HepG2 (cell line): ENCODE results near the gene CXCL6. TPM values are rescaled to one million over a fixed set of nuclear protein-coding genes. Genes with fewer than 3 reads are reported as not detected.

Experiments used
- ATAC-seq: fragments of 200-7000 bp; cut with Tn5 transposase; 3 replicates; pipeline ENCODE4 v1.9.1; 2020; ENCODE audit warnings: mild to moderate bottlenecking, moderate library complexity
- Bru-seq: library from RNA; stranded (reverse); fragments of 400-500 nt; gene quantifications from one replicate; lab custom pipeline; 2021; lab: Mats Ljungman, UMichigan
- BruChase-seq, 2 experiments: library from RNA; stranded (reverse); fragments of 400-500 nt; gene quantifications; one replicate each; lab custom pipeline; 2021; lab: Mats Ljungman, UMichigan
- BruUV-seq: library from RNA; stranded (reverse); fragments of 400-500 nt; replicated peaks from 2 replicates; lab custom pipeline; 2021; lab: Mats Ljungman, UMichigan
- CTCF ChIA-PET: fragments of 300-600 bp; formaldehyde crosslinking; extraction: SDS; loops from one replicate; lab custom pipeline; 2021; ENCODE audit warnings: low total read pairs, inconsistent platforms, low intra/inter-chr PET ratio; lab: Yijun Ruan, JAX
- POLR2A ChIA-PET: fragments of 350-600 bp; sonication (Branson Sonifier 250); formaldehyde crosslinking; loops from one replicate; lab custom pipeline; 2020; ENCODE audit warnings: antibody characterized with exemption, inconsistent platforms; lab: Yijun Ruan, JAX
- DNase-seq: peaks from one replicate; pipeline ENCODE4 v3.0.0-alpha.2; 2015; ENCODE audit warnings: low spot score
- FAIRE-seq: peaks from 3 replicates; lab custom pipeline; 2011; peaks lifted over from hg19 to GRCh38; lab: Jason Lieb, UNC
- H2AFZ ChIP-seq: one replicate; pipeline ENCODE4 v1.6.1; 2011; ENCODE audit warnings: low read length, inconsistent platforms
- H3K27ac ChIP-seq: fragments of 300-600 bp; 3 replicates; pipeline ENCODE4 v1.8.0; 2011; ENCODE audit warnings: mixed run types, mild to moderate bottlenecking, mixed read lengths, low read length, inconsistent platforms; ENCODE audit not compliant: insufficient read depth; ENCODE audit errors: extremely low read length
- H3K27me3 ChIP-seq, 2 experiments: fragments of 200-600 bp in 1 of 2; 2 replicates in 1 of 2; 3 replicates in 1 of 2; pipeline versions ENCODE4 v1.6.0 to v1.8.0; 2011; ENCODE audit warnings: low read length in 2 of 2, mild to moderate bottlenecking in 2 of 2, moderate library complexity in 2 of 2, inconsistent platforms in 1 of 2; ENCODE audit not compliant: insufficient read depth in 2 of 2, control insufficient read depth in 1 of 2
- H3K36me3 ChIP-seq, 2 experiments: fragments of 200-600 bp in 1 of 2; replicated peaks in 1 of 2; 2 replicates in 1 of 2; 3 replicates in 1 of 2; pipeline versions ENCODE4 v1.5.1 to v1.8.0; 2011; ENCODE audit warnings: low read length in 2 of 2, inconsistent platforms in 1 of 2; ENCODE audit not compliant: insufficient read depth in 2 of 2, control insufficient read depth in 1 of 2
- H3K4me1 ChIP-seq: 2 replicates; pipeline ENCODE4 v1.5.1; 2012; ENCODE audit warnings: low read length, inconsistent platforms; ENCODE audit not compliant: insufficient read depth
- H3K4me2 ChIP-seq: 2 replicates; pipeline ENCODE4 v1.6.0; 2011; ENCODE audit warnings: low read depth, low read length, inconsistent platforms
- H3K4me3 ChIP-seq, 3 experiments: fragments of 200-600 bp in 1 of 3; sonication (generic), shearing (Covaris generic) in 1 of 3; replicated peaks in 1 of 3; 2 replicates each; pipeline ENCODE4 v1.5.1; 2011 to 2016; ENCODE audit warnings: low read length in 3 of 3, inconsistent platforms in 2 of 3, low read depth in 2 of 3, mild to moderate bottlenecking in 2 of 3, control low read depth in 1 of 3, mixed read lengths in 1 of 3; ENCODE audit not compliant: insufficient read depth in 1 of 3
- H3K79me2 ChIP-seq: one replicate; pipeline ENCODE4 v1.6.1; 2011; ENCODE audit warnings: low read length, inconsistent platforms; ENCODE audit not compliant: insufficient read depth
- H3K9ac ChIP-seq: 2 replicates; pipeline ENCODE4 v1.6.0; 2011; ENCODE audit warnings: mild to moderate bottlenecking, low read depth, low read length, inconsistent platforms; ENCODE audit not compliant: insufficient read depth
- H3K9me3 ChIP-seq: 2 replicates; pipeline ENCODE4 v1.5.1; 2012; ENCODE audit warnings: mild to moderate bottlenecking, low read length
- H4K20me1 ChIP-seq: 2 replicates; pipeline ENCODE4 v1.6.0; 2011; ENCODE audit warnings: inconsistent platforms, mild to moderate bottlenecking, low read length, moderate library complexity; ENCODE audit not compliant: insufficient read depth
- ATF5 ChIP-seq: sonication (generic); formaldehyde crosslinking; IDR thresholded peaks from 2 replicates; pipeline ENCODE4 v1.4.0; 2020; ENCODE audit warnings: mild to moderate bottlenecking, low read depth, missing genetic modification reagents
- BORCS8-MEF2B ChIP-seq: sonication (generic); formaldehyde crosslinking; IDR thresholded peaks from 2 replicates; pipeline ENCODE4 v1.8.0; 2022; ENCODE audit warnings: mild to moderate bottlenecking, missing genetic modification reagents
- E2F5 ChIP-seq: sonication (generic); formaldehyde crosslinking; conservative IDR thresholded peaks from 2 replicates; pipeline ENCODE4 v1.4.0; 2020; ENCODE audit warnings: missing genetic modification reagents
- JARID2 ChIP-seq: sonication (generic); formaldehyde crosslinking; IDR thresholded peaks from 2 replicates; pipeline ENCODE4 v1.8.1; 2023; ENCODE audit warnings: missing genetic modification reagents, inconsistent platforms; ENCODE audit not compliant: insufficient replicate concordance
- KDM4B ChIP-seq: sonication (generic); formaldehyde crosslinking; IDR thresholded peaks from 2 replicates; pipeline ENCODE4 v1.4.0; 2020; ENCODE audit warnings: missing genetic modification reagents
- MAFF ChIP-seq: IDR thresholded peaks from 2 replicates; pipeline ENCODE4 v1.6.1; 2011; ENCODE audit warnings: low read depth, low read length, improper control_type of control experiment
- RNF2 ChIP-seq: fragments of 450-650 bp; conservative IDR thresholded peaks from 2 replicates; pipeline ENCODE4 v1.6.1; 2016; ENCODE audit warnings: low read depth
- SKI ChIP-seq: fragments of 450-650 bp; IDR thresholded peaks from one replicate; pipeline ENCODE4 v1.6.1; 2018; ENCODE audit warnings: mild to moderate bottlenecking; ENCODE audit not compliant: partially characterized antibody
- ZBTB21 ChIP-seq: sonication (generic); formaldehyde crosslinking; IDR thresholded peaks from 2 replicates; pipeline ENCODE4 v1.4.0; 2020; ENCODE audit warnings: missing genetic modification reagents
- ZNF253 ChIP-seq: sonication (generic); formaldehyde crosslinking; IDR thresholded peaks from 2 replicates; pipeline ENCODE4 v1.8.0; 2022; ENCODE audit warnings: mild to moderate bottlenecking, missing genetic modification reagents, borderline replicate concordance
- ZNF747 ChIP-seq: sonication (generic); formaldehyde crosslinking; IDR thresholded peaks from 2 replicates; pipeline ENCODE4 v1.8.1; 2023; ENCODE audit warnings: missing genetic modification reagents, mild to moderate bottlenecking, borderline replicate concordance
- ZSCAN5A ChIP-seq: sonication (generic); formaldehyde crosslinking; IDR thresholded peaks from 2 replicates; pipeline ENCODE4 v1.8.0; 2022; ENCODE audit warnings: mild to moderate bottlenecking, missing genetic modification reagents, borderline replicate concordance
- ZXDC ChIP-seq: sonication (generic); formaldehyde crosslinking; IDR thresholded peaks from 2 replicates; pipeline ENCODE4 v1.5.0; 2020; ENCODE audit warnings: mild to moderate bottlenecking, missing genetic modification reagents
- WGBS: methylation state at CpG from one replicate; pipeline ENCODE4 v1.1.6; 2017; ENCODE audit warnings: low lambda C conversion rate; 5-methylcytosine and 5-hydroxymethylcytosine counted together
- in situ Hi-C: cut with HindIII; loops from 2 replicates; pipeline ENCODE4 v1.10.0; 2017; ENCODE audit warnings: low pct_unique_long_range_greater_than_20kb; ENCODE audit not compliant: extremely low pct_ligation_motif_present
- intact Hi-C: fragments of 100-400 bp; cut with micrococcal nuclease; formaldehyde crosslinking; loops from one replicate; pipeline ENCODE4 v1.10.0; 2022; ENCODE audit not compliant: unreplicated experiment
- long read RNA-seq, 2 experiments: library from RNA in 1 of 2; library from polyadenylated mRNA in 1 of 2; stranded (forward) in 1 of 2; unstranded in 1 of 2; transcript quantifications; one replicate each; pipeline ENCODE4 v2.0.0, GENCODE V29; 2019 to 2022
- polyA minus RNA-seq, 3 experiments: library from RNA; depleted of rRNA, polyadenylated mRNA; stranded (reverse); fragments of >200 nt; gene quantifications; 2 replicates each; pipeline ENCODE4 v1.2.3, GENCODE V29; 2011; ENCODE audit warnings: low replicate concordance in 1 of 3
- polyA plus RNA-seq, 8 experiments: library from polyadenylated mRNA; depleted of rRNA in 3 of 8; stranded (reverse) in 7 of 8; unstranded in 1 of 8; fragments of >200 nt; fragmentation: Illumina TruSeq in 4 of 8; extraction: Trizol in 4 of 8; gene quantifications; 2 replicates each; pipeline versions ENCODE4 v1.2.1 to v1.2.3, GENCODE V29; 2011 to 2016; ENCODE audit warnings: low read depth in 4 of 8, missing spikeins in 1 of 8, mixed read lengths in 1 of 8; ENCODE audit not compliant: insufficient read depth in 1 of 8
- total RNA-seq, 5 experiments: library from RNA; depleted of rRNA; stranded (reverse); fragments of >200 nt; fragmentation: Illumina TruSeq; extraction: Trizol; gene quantifications; 2 replicates each; pipeline ENCODE4 v1.2.3, GENCODE V29; 2016; ENCODE audit warnings: low read depth in 1 of 5

Gene CXCL6
- total RNA-seq (2016; rRNA removed; fragmentation: Illumina TruSeq; extraction: Trizol) (not detected in 2 replicates), polyA plus RNA-seq (2011; rRNA removed) (not detected in 2 replicates), polyA minus RNA-seq (2011; rRNA and poly(A)+ RNA removed; ENCODE audit: low replicate concordance) (not detected in 2 replicates), Bru-seq, nascent RNA (not detected), BruChase-seq, experiment 1, labeled RNA remaining after a 6-hour chase (not detected), BruChase-seq, experiment 2, labeled RNA remaining after a 2-hour chase (not detected)
- total RNA-seq (2016; cell fraction: cytosol; rRNA removed; fragmentation: Illumina TruSeq; extraction: Trizol; ENCODE audit: low read depth), result not detected in 2 replicates
- total RNA-seq (2016; cell fraction: insoluble cytoplasmic fraction; rRNA removed; fragmentation: Illumina TruSeq; extraction: Trizol), result not detected in 2 replicates
- not detected in 2 replicates for total RNA-seq (2016; cell fraction: membrane; rRNA removed; fragmentation: Illumina TruSeq; extraction: Trizol)
- total RNA-seq (2016; cell fraction: nucleus; rRNA removed; fragmentation: Illumina TruSeq; extraction: Trizol), result not detected in 2 replicates
- polyA plus RNA-seq (2011; cell fraction: cytosol; rRNA removed), result not detected in 2 replicates
- polyA plus RNA-seq (2011; cell fraction: nucleus; rRNA removed), result not detected in 2 replicates
- not detected in 2 replicates for polyA plus RNA-seq (2012)
- polyA plus RNA-seq (2016; cell fraction: cytosol; fragmentation: Illumina TruSeq; extraction: Trizol; ENCODE audit: low read depth), result not detected in 2 replicates
- polyA plus RNA-seq (2016; cell fraction: insoluble cytoplasmic fraction; fragmentation: Illumina TruSeq; extraction: Trizol; ENCODE audit: low read depth), result not detected in 2 replicates
- not detected in 2 replicates for polyA plus RNA-seq (2016; cell fraction: membrane; fragmentation: Illumina TruSeq; extraction: Trizol; ENCODE audit: low read depth)
- polyA plus RNA-seq (2016; cell fraction: nucleus; fragmentation: Illumina TruSeq; extraction: Trizol; ENCODE audit: insufficient read depth, low read depth), result not detected in 2 replicates
- polyA minus RNA-seq (2011; cell fraction: cytosol; rRNA and poly(A)+ RNA removed), result not detected in 2 replicates
- not detected in 2 replicates for polyA minus RNA-seq (2011; cell fraction: nucleus; rRNA and poly(A)+ RNA removed)
- long read RNA-seq, experiment 1, result 0 reads
- long read RNA-seq, experiment 2, result 0 reads

- H3K4me3 ChIP-seq, result no peak within 1 kb of the TSS
- in situ Hi-C loops, result no loop called here
- TF ChIP-seq KDM4B (CRISPR knock-in tag) (no peak), RNF2 (no peak), MAFF (no peak), JARID2 (CRISPR knock-in tag) (no peak), ZNF253 (CRISPR knock-in tag) (no peak), E2F5 (no peak), ZSCAN5A (CRISPR knock-in tag) (no peak), BORCS8-MEF2B (CRISPR knock-in tag) (no peak), SKI (no peak), ZNF747 (no peak), ZXDC (CRISPR knock-in tag) (no peak), ZBTB21 (CRISPR knock-in tag) (no peak), ATF5 (CRISPR knock-in tag) (no peak)
Measured at GRCh38 chr4:73836373-73837279, at the start of gene CXCL6. Gene CXCL6 (plus strand): TSS chr4:73836678. CDS start chr4:73836751, 73 bp downstream.

More at GRCh38 chr4:73836373-73837279, at the start of gene CXCL6:
- intact Hi-C loops, result no loop called here
- ATAC-seq (no peak), FAIRE-seq (no peak), DNase-seq (no peak)
- 32% methylated on average over 17 of the region's 41 CpGs for WGBS
- ChIA-PET POLR2A (no interaction called here), CTCF (no interaction called here)
- H3K27me3 ChIP-seq, result peaks cover 0 to 5% of the 10 kb centered on the region in 2 experiments; a peak in 1 of 5 replicates
- no peaks in the 10 kb centered on the region for H4K20me1 ChIP-seq
- no peaks in the 10 kb centered on the region for H3K9me3 ChIP-seq
- H3K79me2 ChIP-seq, result no peaks in the 10 kb centered on the region
- H3K27ac ChIP-seq, result no peak within 1 kb of the TSS
- peaks cover 8% of the 10 kb centered on the region; the same call in 1 of the 2 replicates for H3K4me1 ChIP-seq
- no peaks in the 10 kb centered on the region for H3K36me3 ChIP-seq
- H3K4me2 ChIP-seq, result no peak within 1 kb of the TSS
- BruUV-seq, result no TSS peak
- no peak within 1 kb of the TSS for H3K9ac ChIP-seq
- no peak within 1 kb of the TSS for H2AFZ ChIP-seq
